B cell (primary cell): Measurements from ENCODE around the gene STX8. TPM values are rescaled to one million over a fixed set of nuclear protein-coding genes. Genes with fewer than 3 reads are reported as not detected.

Experiments used
- ATAC-seq: fragments of 200-7000 bp; cut with Tn5 transposase; one replicate; pipeline ENCODE4 v1.10.0; 2021; ENCODE audit warnings: low read depth, mild to moderate bottlenecking, moderate number of reproducible peaks, moderate library complexity
- CTCF ChIA-PET: fragments of 350-600 bp; sonication (Branson Sonifier 250); formaldehyde crosslinking; loops from one replicate; lab custom pipeline; 2021; ENCODE audit warnings: antibody characterized with exemption, inconsistent platforms; lab: Charles Lee
- POLR2A ChIA-PET: fragments of 350-600 bp; sonication (Branson Sonifier 250); formaldehyde crosslinking; loops from one replicate; lab custom pipeline; 2021; ENCODE audit warnings: antibody characterized with exemption; lab: Charles Lee
- DNase-seq: peaks from one replicate; pipeline ENCODE4 v3.0.0; 2013
- H2AFZ ChIP-seq: 2 replicates; pipeline ENCODE4 v1.6.1; 2012; ENCODE audit warnings: mild to moderate bottlenecking, low read depth, low read length; ENCODE audit not compliant: insufficient read depth, poor library complexity, severe bottlenecking
- H3K27ac ChIP-seq, 2 donors: 1 replicate in 1 of 2; 2 replicates in 1 of 2; pipeline ENCODE4 v1.5.1; 2012 to 2013; ENCODE audit warnings: low read length in 2 of 2, mild to moderate bottlenecking in 2 of 2, moderate library complexity in 1 of 2
- H3K27me3 ChIP-seq, 4 experiments: fragments of 200-600 bp in 1 of 4; sonication (generic) in 1 of 4; replicated peaks in 1 of 4; 1 replicate in 2 of 4; 2 replicates in 2 of 4; pipeline versions ENCODE4 v1.6.1 to v1.7.0; 2013 to 2016; ENCODE audit warnings: low read length in 3 of 4, mild to moderate bottlenecking in 2 of 4, mixed read lengths in 1 of 4, moderate library complexity in 1 of 4; ENCODE audit not compliant: insufficient read depth in 4 of 4, control insufficient read depth in 3 of 4; ENCODE audit errors: control extremely low read depth in 1 of 4
- H3K36me3 ChIP-seq, 2 experiments: replicated peaks in 1 of 2; 1 replicate in 1 of 2; 2 replicates in 1 of 2; pipeline versions ENCODE4 v1.6.1 to v1.7.1; 2013; ENCODE audit warnings: low read length in 1 of 2; ENCODE audit not compliant: insufficient read depth in 2 of 2, control insufficient read depth in 1 of 2; ENCODE audit errors: control extremely low read depth in 1 of 2, extremely low read depth in 1 of 2
- H3K4me1 ChIP-seq, 2 donors: fragments of 200-600 bp in 1 of 2; sonication (generic) in 1 of 2; 1 replicate in 1 of 2; 2 replicates in 1 of 2; pipeline versions ENCODE4 v1.5.1 to v1.6.1; 2013 to 2017; ENCODE audit warnings: low read length in 2 of 2; ENCODE audit not compliant: control insufficient read depth in 2 of 2, insufficient read depth in 2 of 2
- H3K4me2 ChIP-seq: replicated peaks from 2 replicates; pipeline ENCODE3; 2012; ENCODE audit warnings: mild to moderate bottlenecking, low read depth, low read length; ENCODE audit not compliant: poor library complexity, severe bottlenecking
- H3K4me3 ChIP-seq, 5 experiments: fragments of 200-600 bp in 1 of 5; sonication (generic) in 1 of 5; 1 replicate in 3 of 5; 2 replicates in 2 of 5; pipeline versions ENCODE4 v1.5.1 to v1.7.0; 2011 to 2016; ENCODE audit warnings: low read length in 4 of 5, mild to moderate bottlenecking in 4 of 5, low read depth in 2 of 5, control low read depth in 1 of 5, moderate library complexity in 1 of 5; ENCODE audit not compliant: insufficient read depth in 1 of 5; ENCODE audit errors: control extremely low read depth in 1 of 5, extremely low read depth in 1 of 5
- H3K79me2 ChIP-seq: fragments of 200-600 bp; sonication (generic); one replicate; pipeline ENCODE4 v1.6.0; 2016; ENCODE audit warnings: low read length; ENCODE audit not compliant: control insufficient read depth, insufficient read depth
- H3K9ac ChIP-seq: fragments of 200-600 bp; sonication (generic); 2 replicates; pipeline ENCODE4 v1.6.1; 2017; ENCODE audit warnings: mild to moderate bottlenecking, low read length, moderate library complexity
- H3K9me3 ChIP-seq, 3 donors: one replicate each; pipeline versions ENCODE4 v1.6.1 to v1.7.1; 2013; ENCODE audit warnings: low read length in 2 of 3; ENCODE audit not compliant: control insufficient read depth in 2 of 3, insufficient read depth in 1 of 3; ENCODE audit errors: control extremely low read depth in 1 of 3
- H4K20me1 ChIP-seq: 2 replicates; pipeline ENCODE4 v1.6.0; 2012; ENCODE audit warnings: mild to moderate bottlenecking, low read length; ENCODE audit not compliant: insufficient read depth, control insufficient read depth, poor library complexity, severe bottlenecking
- H3K27ac Mint-ChIP-seq: one replicate; pipeline ENCODE4 v1.8.0; 2021; ENCODE audit warnings: mixed read lengths
- H3K27me3 Mint-ChIP-seq: one replicate; pipeline ENCODE4 v1.8.0; 2021; ENCODE audit warnings: mixed read lengths
- H3K4me1 Mint-ChIP-seq: one replicate; pipeline ENCODE4 v1.8.0; 2021; ENCODE audit warnings: mixed read lengths
- H3K4me3 Mint-ChIP-seq: one replicate; pipeline ENCODE4 v1.8.0; 2021; ENCODE audit warnings: mixed read lengths
- H3K9me3 Mint-ChIP-seq: one replicate; pipeline ENCODE4 v1.8.0; 2022; ENCODE audit warnings: mixed read lengths; ENCODE audit not compliant: insufficient read depth
- EZH2 ChIP-seq: IDR thresholded peaks from 2 replicates; pipeline ENCODE4 v1.6.1; 2012; ENCODE audit warnings: borderline replicate concordance, low read depth, mild to moderate bottlenecking, moderate library complexity, low read length; ENCODE audit not compliant: insufficient read depth, poor library complexity, severe bottlenecking
- WGBS: methylation state at CpG from one replicate; pipeline ENCODE4 v1.1.5; 2013; ENCODE audit warnings: missing lambda C conversion rate; ENCODE audit not compliant: insufficient coverage; 5-methylcytosine and 5-hydroxymethylcytosine counted together
- intact Hi-C: fragments of 100-400 bp; cut with micrococcal nuclease; formaldehyde crosslinking; loops from one replicate; pipeline ENCODE4 v1.10.0; 2022
- polyA plus RNA-seq: library from polyadenylated mRNA; depleted of rRNA; stranded (reverse); fragments of >200 nt; gene quantifications from 2 replicates; pipeline ENCODE4 v1.2.3, GENCODE V29; 2012
- total RNA-seq, 2 donors: library from RNA; stranded (reverse); fragments of 120-200 nt in 1 of 2; gene quantifications; 1 replicate in 1 of 2; 2 replicates in 1 of 2; pipeline versions ENCODE4 v1.2.3 to v1.2.4, GENCODE V29; 2013 to 2022
- TF ChIP-seq, protein P1 (sequence below): fragments of 200-600 bp; IDR thresholded peaks from one replicate; pipeline ENCODE4 v1.8.0; 2022; ENCODE audit warnings: antibody characterized with exemption, mild to moderate bottlenecking

The STX8 gene
- total and polyA plus RNA-seq, 2 donors (not counting 1 experiment from before 2014, with no cell fraction given): 35.8 to 61.5 TPM

DNA sequence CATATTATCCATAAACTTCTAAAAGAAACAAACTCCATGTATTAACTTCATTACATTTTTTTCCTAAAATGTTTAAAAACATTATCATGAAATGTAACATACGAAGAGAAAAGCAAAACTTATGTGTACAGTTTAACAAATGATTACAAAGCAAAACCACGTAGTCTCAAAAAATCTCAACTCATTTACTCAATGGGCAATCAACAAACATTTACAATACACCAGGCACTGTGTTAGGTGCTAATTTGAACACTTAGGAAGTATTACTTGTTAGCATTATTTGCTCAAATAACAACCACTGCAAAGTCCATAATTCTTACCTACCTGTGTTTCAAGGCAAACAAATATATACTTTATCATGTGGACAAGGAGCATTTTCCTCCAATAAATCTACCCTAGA, 164.9 kb downstream of the STX8 start:
- Histone ChIP-seq H3K9me3 (peaks cover 0 to 4% (median 0%) of the 10 kb centered on the region in 3 donors), H3K36me3 (no peaks in the 10 kb centered on the region), H3K9ac (no peak overlapping the region), H3K27me3 (no peaks in the 10 kb centered on the region), H3K27ac (no peak overlapping the region), H4K20me1 (no peaks in the 10 kb centered on the region), H3K4me3 (no peak overlapping the region), H3K4me1 (peaks cover 15 to 30% of the 10 kb centered on the region in 2 donors), H3K4me2 (no peak overlapping the region), H3K79me2 (no peaks in the 10 kb centered on the region), H2AFZ (no peak overlapping the region)
- Mint-ChIP-seq H3K4me3 (no peak overlapping the region), H3K9me3 (no peaks in the 10 kb centered on the region), H3K4me1 (peaks cover 18% of the 10 kb centered on the region), H3K27me3 (no peaks in the 10 kb centered on the region), H3K27ac (no peak overlapping the region)
- ATAC-seq (no peak), DNase-seq (no peak)
- intact Hi-C loops: no loop called here
- CTCF ChIA-PET: no interaction called here
- WGBS: no CpG with 5 or more reads among the region's 2 CpGs
- POLR2A ChIA-PET: no interaction called here
- TF ChIP-seq EZH2: no peak
- TF ChIP-seq, protein P1, sequence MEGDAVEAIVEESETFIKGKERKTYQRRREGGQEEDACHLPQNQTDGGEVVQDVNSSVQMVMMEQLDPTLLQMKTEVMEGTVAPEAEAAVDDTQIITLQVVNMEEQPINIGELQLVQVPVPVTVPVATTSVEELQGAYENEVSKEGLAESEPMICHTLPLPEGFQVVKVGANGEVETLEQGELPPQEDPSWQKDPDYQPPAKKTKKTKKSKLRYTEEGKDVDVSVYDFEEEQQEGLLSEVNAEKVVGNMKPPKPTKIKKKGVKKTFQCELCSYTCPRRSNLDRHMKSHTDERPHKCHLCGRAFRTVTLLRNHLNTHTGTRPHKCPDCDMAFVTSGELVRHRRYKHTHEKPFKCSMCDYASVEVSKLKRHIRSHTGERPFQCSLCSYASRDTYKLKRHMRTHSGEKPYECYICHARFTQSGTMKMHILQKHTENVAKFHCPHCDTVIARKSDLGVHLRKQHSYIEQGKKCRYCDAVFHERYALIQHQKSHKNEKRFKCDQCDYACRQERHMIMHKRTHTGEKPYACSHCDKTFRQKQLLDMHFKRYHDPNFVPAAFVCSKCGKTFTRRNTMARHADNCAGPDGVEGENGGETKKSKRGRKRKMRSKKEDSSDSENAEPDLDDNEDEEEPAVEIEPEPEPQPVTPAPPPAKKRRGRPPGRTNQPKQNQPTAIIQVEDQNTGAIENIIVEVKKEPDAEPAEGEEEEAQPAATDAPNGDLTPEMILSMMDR: no peak

DNA sequence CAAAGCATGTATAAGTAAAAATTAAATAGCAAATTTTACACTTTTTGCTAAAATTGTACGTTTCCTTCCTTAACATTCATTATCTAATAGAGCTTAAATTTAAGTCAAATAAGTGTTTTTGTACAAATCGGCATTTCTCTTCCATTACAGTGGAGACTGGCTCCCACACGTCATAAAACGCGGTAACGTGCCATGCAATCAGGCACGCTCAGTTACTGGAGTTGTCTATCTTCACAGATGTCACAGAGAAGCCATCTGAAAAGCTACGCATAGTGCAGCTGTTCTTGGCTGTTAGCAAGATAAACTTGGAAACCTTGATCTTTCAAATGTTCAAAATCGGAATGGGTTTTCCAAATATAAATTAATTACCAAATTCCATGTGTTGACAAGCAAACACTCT, 165.3 kb downstream of the STX8 start:
- intact Hi-C loops: no loop called here
- TF ChIP-seq, protein P1: no peak
- no peak for TF ChIP-seq EZH2
- peaks cover 0 to 1% (median 0%) of the 10 kb centered on the region in 3 donors for H3K9me3 ChIP-seq
- no peak overlapping the region for H3K9ac ChIP-seq
- peaks cover 15 to 29% of the 10 kb centered on the region in 2 donors for H3K4me1 ChIP-seq
- no peaks in the 10 kb centered on the region for H3K27me3 ChIP-seq
- 96% methylated on average over 7 of the region's 9 CpGs for WGBS
- H4K20me1 ChIP-seq: no peaks in the 10 kb centered on the region
- no peaks in the 10 kb centered on the region for H3K79me2 ChIP-seq
- POLR2A ChIA-PET: no interaction called here
- Mint-ChIP-seq H3K27me3 (no peaks in the 10 kb centered on the region), H3K4me3 (no peak overlapping the region), H3K27ac (no peak overlapping the region), H3K4me1 (peaks cover 15% of the 10 kb centered on the region), H3K9me3 (no peaks in the 10 kb centered on the region)
- H3K27ac ChIP-seq: no peak overlapping the region
- H2AFZ ChIP-seq: no peak overlapping the region
- H3K36me3 ChIP-seq: no peaks in the 10 kb centered on the region
- no peak overlapping the region for H3K4me3 ChIP-seq
- DNase-seq (no peak), ATAC-seq (no peak)
- CTCF ChIA-PET: interaction anchor here (0.6 kb wide), 1 partner anchor 384 kb away, joined by 5 read pairs; no protein-coding TSS in a partner anchor
- H3K4me2 ChIP-seq: no peak overlapping the region
